Measurements from ENCODE around the gene ZNF672.

DNA sequence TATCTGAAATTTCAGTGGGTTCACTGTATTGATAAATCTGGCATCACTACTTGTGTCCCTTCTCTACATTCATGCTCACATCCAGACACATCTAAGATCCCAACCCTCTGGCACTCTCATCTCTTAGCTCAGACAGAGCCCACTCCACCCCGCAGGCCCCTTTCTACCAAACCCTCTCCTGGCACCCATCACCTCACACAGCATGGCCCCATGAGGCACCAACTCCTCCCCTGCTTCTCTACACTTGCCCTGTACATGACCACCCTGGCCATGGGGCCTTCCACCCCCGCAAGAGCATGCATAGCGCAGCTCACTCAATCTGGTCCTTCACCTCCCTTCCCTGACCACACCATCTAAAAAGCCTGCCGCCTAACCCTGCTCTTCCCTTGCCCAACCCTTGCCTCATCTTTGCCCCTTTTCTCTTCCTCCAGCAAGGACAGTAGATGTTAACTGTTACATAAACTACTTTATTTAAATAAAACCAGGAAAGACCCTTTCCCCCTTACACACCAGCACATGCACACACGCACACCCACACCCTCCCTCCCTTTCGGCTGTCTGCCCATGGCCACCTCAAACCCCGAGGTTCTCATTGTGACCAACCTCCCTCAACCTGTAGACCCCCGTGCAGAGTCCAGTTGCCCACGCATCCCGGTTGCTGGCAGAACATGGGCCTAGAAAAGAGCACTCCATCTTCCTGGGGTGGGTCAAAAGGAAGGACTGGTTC lies 27.9 kb upstream of the ZNF672 start:
- TF ChIP-seq, protein P1, sequence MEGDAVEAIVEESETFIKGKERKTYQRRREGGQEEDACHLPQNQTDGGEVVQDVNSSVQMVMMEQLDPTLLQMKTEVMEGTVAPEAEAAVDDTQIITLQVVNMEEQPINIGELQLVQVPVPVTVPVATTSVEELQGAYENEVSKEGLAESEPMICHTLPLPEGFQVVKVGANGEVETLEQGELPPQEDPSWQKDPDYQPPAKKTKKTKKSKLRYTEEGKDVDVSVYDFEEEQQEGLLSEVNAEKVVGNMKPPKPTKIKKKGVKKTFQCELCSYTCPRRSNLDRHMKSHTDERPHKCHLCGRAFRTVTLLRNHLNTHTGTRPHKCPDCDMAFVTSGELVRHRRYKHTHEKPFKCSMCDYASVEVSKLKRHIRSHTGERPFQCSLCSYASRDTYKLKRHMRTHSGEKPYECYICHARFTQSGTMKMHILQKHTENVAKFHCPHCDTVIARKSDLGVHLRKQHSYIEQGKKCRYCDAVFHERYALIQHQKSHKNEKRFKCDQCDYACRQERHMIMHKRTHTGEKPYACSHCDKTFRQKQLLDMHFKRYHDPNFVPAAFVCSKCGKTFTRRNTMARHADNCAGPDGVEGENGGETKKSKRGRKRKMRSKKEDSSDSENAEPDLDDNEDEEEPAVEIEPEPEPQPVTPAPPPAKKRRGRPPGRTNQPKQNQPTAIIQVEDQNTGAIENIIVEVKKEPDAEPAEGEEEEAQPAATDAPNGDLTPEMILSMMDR (IDR thresholded peaks at IDR 0.05): no peak
- no peak for TF ChIP-seq POLR2A (IDR thresholded peaks at IDR 0.05)

Data from uterus (tissue), 2 donors.